Stimulated activated CD8-positive, alpha-beta memory T cell treated with anti-CD3 and anti-CD28 coated beads, Interleukin-12 subunit alpha, Interleukin-12 subunit beta, amount 100 ng/mL, for 24 hours (primary cell): ENCODE results near the gene CEP295NL.
"Not testable (repeated sequence)": the region's sequence is repeated elsewhere in the genome, so short reads cannot be mapped to it uniquely, and the experiment has no call there.

Source experiments
- DNase-seq: peaks from one replicate; pipeline ENCODE4 v3.0.0-alpha.2; 2020; ENCODE audit errors: extremely low read depth

Gene CEP295NL

DNA sequence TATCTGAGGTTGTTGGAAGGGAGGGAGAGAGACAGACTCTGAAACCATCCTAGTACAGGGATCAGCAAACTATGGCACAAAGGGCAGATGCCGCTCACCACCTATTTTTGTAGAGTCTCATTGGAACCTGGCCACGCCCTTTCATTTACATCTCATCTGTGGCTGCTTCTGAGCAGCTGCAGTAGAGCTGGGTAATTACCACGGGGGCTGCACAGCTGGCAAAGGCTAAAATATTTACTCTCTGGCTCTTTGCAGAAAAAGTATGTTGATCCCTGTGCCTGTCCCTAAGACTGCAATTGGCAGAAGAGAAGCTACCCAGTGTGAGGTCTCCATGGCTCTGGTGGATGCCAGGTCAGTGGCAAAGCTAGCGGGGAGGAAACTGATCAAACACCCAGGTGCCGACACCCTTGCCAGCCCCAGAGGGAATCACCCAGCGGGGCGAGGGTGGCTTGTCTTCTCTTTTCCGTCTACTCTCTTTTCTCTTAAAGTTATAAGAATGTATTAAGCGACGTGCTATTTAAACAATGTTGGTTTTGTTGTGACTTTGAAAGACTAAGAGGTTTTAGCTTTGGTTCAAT, 14.0 kb downstream of the CEP295NL start:
- DNase-seq = no peak

DNA sequence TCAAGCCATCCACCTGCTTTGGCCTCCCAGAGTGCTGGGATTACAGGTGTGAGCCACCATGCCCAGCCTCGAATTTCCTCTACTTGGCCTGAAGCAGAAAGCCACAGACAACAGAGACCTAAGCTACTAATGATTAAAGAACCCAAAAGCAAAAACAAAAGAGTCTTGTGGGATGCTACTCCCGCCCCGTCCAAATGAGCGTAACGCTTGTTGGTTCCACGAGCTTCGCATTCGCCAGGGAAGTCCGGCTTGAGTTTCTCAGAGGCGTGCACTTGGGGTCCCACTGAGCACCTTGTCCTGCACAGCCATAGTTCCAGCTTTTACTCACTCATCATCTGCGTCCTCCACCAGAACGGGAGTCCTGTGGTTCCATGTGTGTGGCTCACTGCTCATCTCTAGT, 16.0 kb downstream of the CEP295NL start:
- no peak for DNase-seq

DNA sequence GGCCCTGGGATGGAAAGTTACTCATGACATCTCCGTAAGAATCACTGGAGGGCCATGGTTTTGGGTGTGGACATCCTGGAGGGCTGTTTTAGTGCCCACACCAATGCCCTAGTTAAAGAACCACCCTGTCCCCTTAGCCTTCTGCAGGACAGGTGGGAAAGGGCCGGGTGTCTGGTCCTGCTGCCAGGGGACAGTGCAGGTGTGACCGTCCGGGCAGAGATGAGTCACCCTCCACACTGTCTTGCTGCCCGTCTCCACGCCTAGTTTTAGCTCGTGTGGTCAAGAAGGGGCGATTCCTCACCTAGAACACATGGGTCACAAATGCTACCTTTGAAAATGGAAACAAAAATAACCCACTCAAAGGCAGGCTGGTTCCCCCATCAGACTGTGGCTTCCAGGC, 17.0 kb downstream of the CEP295NL start:
- DNase-seq = no peak

DNA sequence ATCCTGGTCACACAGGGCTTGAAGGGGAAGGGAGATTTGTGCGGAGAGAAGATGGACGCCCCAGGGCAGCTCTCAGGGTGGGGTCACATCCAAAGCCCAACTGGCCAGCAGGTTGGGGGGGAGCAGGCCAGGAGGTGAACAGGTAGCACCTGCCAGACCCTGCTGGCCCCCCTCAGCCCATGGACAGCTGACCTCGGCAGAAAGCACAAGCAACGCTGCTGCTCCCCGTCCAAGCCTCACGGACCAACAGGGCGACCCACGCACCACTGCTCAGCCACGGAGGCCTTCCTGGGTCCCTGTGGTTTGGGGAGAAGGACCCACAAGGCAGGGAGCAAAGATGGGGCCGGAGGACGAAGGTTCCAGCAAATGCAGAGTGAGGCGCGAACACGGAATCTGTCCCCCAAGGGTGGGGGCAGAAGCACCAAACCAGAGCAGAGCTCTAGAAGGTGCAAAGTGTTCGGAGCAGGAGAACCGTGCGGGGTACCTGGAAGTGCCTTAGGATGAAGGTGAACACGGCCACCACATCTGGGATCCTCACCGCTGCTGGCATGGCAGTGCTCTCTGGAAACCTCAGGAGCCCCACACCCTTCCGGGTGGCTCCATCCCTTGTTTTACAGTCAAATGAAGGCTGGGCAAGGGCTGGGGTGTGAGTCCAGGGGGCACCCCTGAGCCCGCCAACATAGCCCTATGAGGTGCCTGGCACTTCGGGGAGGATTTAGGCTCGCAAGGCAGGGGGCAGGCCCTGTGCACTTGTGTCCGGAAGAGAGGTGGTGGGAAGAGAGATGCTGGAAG, 17.9 kb downstream of the CEP295NL start:
- no peak for DNase-seq

DNA sequence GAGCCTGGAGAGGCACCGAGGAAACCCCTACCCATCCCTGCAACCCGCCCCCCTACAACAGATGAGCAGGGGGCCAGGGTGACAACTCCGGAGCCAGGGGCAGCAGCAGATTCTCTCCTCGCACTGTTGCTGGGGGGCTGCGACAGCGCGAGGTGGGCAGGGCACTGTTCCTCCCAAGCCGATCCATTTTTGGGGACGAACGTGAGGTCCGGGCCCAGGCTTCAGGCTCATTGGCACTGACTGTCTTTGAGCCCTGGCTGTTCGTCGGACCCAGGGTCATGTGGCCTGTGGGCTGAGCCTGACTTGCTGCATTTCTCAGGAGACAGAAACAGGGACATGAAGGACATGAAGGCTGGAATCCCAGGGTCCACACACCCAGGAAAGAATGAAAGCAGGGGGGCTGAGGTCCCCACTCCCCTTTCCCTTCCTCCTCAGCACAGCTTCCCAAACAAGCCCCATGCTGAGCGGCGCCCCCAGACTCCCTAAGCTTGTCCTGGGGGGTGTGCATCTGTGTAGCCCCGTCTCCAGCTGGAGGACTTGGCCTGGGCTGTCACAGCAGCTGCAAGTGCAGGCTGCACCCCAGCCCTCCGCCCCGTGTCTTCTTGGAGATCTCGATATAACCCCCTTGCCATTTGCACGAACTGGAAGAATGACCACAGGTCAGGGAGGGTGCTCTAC, 18.7 kb downstream of the CEP295NL start:
- no peak for DNase-seq

DNA sequence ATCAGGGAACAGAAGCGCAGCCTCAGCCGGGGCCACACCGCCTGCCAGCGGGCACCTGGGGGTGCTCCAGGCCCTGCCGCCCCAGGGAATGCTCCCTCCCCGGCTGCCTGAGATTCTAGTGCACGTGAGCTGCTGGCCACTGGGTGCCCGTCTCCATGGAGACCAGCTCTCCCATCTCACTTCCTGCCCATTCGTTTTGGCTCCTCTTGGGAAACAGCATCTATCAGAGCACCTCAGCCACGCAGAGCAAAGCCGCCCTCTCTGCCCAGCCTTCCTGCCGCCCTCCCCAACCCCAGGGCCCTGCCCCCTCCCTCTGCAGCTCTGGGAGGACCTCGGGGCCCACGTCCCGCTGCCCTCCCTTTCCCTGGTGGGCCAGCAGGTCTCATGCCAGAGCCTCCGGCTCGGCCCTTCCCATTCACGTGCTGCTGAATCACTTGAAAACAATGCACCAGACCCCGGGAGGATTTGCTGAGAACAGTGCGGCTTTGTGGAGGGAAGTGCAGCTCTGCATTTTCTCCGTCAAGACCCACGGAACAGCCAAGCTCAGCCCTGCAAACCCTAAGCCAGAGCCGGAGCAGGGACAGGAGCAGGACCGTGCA, 19.4 kb downstream of the CEP295NL start:
- no peak for DNase-seq

DNA sequence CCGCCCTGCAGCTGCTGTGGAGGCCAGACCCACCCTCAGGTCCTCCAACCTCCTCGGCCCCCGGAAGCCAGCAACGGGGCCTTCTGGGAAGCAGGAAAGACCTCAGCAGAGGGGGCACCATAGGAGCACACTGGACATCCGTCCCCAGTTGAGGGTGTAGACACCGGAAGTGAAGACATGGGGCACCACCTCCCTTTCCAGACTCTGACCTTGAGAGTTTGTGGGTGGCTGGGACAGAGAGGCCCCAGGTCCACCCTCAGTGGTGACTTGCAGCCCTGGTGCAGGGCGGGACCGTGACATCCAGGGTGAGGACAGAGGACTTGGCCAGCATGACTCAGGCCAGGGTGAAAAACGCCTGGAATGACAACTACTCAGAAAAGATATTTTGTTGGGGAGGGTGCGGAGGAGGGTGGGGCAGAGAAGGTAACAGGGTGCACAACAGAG, 19.9 kb downstream of the CEP295NL start:
- DNase-seq = no peak

DNA sequence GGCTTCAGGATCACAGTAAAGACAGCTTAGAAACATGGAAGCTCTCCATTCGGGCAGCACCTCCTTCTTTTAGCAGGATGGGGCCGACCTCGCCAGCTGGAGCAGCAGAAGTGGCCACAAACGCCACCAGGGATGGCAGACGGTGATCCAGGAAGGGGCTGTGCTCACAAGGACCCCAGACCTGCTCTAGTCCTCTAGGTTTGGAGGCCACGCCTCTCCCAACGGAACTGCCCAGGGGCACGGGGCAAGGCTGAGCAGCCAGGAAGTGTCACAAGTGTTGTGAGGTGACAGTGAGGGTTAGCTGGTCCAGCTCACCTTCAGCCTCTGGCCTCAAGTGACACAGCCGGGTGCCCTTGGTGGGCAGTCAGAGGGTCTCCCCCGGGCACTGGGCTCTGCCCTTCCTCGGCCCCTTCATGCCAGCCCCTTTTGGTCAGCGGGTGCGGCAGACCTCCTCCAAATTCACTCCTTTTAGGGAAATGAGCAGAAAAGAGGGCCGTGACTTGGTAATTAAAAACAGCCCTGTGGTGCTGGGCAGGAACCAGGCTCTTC, 20.4 kb downstream of the CEP295NL start:
- DNase-seq = no peak

DNA sequence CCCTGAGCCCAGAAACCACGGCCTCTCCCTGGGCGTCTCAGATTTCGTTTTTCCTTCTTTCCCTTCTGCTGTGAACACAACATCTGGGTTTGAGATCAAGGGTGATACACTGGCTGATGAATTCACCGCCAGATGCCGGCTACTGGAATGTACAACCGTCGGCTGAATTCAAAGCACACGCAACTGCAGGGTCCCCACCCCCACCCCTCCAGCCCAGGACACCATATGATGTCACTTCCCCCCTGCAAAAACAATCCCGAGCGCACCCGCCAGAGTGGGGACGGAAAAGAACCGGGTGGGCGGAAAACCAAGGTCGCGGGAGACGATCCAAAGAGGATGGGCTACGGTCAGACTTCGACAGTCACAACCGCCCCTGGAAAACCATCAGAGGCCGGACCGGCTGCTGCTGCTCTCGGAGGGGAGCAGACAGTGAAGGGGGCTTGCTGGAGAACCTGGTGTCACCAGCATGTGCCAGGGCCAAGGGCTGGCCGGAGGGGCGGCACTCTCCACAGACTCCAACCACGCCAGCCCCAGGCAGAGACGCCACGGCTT, 23.3 kb downstream of the CEP295NL start:
- DNase-seq = no peak

DNA sequence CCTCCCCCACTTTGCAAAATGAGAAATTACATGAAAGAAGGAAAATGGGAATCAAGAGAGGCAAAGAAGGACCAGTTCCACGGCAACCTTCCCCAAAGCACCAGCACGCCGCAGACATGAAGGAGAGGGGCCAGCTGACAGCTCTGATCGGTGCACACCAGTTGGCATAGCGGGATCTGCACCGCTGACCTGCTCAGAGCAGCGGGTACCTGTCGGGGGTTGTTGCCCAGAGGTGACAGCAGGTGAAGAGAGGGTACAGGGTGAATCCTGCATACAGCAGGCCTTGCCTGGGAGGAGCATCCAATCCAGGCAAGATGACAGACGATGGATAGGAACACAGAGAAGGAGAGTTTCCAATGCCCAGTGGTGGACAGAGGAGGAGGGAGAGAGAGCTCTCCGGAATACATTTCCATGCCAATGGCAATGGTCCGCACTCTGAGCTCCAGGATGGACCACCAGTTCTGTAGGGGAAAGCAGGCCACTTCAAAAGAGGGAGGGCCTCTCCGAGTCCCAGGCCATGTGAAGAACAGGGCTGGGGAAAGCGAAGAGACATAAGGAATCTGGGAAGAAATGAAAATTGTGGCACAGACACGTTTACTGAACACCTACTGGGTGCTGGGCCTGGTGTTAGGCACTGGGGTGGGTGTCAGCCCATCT, 24.0 kb downstream of the CEP295NL start:
- no peak for DNase-seq

DNA sequence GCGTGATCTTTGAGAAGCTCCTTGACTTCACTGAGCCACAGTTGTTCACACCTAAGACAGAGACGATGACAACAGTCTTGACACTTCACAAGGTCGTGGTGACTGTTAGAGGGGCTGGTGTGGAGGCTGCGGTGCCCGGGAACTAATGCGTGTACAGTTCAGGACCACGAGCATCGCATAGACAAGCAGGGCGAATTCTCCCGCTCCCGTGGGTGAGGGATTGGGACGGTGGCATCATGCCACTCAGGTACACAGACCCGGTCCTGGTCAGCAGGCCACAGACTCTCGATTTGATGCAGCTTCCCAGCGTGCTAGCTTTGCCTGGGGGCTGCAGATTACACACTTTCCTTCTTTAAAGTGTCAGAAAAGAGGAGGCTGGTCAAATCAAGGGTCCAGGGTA, 24.7 kb downstream of the CEP295NL start:
- DNase-seq = no peak

DNA sequence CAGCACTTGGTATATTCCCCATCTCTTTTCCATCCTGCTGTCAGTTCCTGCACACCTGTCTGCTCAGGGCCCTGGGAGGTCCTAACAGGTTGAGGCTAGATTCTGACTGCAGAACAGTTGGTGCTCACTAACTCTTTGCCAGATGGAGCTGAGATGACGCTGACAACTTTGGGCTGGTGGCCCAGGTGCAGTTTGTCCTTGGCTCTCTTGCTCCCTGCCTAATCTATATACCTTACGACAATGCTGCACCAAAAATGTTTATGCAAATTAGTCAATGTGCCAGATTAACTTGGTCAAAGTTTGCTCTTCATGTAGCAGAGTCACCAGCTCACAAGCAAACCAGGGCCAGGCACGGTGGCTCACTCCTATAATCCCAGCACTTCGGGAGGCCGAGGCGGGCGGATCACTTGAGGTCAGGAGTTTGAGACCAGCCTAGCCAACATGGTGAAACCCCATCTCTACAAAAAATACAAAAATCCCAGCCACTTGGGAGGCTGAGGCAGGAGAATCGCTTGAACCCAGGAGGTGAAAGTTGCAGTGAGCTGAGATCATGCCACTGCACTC, 26.0 kb downstream of the CEP295NL start:
- not testable (repeated sequence) for DNase-seq

DNA sequence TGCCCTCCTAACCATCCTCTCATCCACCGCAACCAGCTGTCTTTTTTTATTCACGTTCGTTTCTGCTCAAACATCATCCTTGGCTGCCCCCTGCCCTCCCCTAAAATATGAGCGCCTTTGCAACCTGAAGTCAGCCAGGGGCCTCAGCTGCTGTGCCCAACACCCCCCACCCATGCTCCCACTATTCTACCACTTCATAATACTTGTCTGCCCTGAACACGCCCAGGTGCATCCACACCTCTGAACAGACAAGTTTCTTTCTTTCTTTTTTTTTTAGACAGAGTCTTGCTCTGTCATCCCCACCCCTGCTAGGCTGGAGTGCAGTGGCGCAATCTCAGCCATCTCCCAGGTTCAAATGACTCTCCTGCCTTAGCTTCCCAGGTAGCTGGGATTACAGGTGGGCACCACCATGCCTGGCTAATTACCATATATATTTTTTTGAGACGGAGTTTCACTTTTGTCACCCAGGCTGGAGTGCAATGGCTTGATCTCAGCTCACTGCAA, 26.9 kb downstream of the CEP295NL start:
- DNase-seq = no peak

DNA sequence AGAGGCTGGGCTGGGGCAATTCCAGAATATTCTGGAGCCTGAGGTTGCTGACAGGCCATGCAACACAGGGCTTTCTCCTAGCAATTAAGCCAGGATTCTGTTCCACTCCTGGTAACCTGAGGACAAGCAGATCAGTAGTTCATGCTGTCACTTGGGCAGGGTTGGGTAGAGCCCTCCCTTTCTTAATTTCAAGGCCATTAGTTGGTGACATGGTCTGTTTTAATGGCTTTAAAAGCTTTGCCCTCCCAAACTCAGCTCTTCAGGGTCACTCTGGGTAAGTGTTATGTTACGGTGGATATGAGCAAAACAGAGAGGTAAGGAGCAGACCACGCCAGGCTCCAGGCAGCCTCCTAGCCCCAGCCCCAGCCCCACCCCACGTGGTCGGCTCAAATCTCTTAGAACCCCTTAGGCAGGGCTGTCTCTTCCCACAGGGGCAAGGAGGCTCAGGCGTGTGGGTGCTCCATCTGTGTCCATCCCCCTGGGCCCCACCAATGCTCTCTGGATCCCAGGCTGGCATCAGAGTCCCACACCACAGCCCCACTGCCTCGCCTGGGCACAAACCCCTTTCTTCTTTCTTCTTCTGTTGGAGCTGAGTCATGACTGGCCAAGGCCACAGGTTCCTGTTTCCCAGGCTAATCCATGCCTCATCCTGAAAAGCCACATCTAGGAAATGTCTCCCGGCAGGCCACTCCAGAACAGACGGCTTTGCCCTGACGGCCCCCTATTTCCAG, 27.5 kb downstream of the CEP295NL start:
- no peak for DNase-seq

DNA sequence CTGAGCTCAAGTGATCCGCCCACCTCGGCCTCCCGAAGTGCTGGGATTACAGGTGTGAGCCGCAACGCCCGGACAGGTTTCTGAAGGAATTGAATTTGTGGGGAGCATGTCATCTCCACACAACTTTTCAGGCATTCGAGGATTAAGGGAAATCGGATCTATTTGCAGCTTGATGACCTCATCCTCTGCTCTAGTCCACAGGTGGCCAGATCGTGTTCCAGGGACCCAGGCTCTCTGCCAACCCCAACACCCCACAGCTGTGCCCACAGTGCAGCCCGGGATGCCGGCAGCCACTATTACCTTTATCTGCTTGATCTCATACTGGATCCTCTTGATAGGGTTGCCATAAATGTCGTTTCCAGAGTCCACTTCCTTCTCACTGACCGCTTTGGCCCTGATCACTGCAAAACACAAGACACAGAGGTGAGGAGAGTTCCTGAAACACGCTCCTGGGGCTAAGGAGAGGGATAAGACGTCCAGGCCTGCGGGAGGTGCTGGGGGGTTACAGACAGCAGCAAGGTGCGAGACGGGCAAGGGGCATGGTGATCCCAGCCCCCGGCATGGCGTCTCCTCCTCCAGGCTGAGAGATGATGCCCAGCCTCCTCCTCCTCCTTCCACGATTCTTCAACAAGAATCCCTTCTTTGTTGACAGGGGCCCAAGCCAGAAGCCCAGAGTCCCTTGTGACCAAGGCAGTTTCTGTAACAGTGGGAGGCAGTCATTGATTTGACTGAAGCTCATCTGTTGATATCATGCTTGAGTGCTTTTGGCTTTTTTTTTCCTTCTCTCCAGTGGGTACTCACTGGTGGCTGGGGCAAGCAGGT, 29.3 kb downstream of the CEP295NL start:
- DNase-seq = no peak

DNA sequence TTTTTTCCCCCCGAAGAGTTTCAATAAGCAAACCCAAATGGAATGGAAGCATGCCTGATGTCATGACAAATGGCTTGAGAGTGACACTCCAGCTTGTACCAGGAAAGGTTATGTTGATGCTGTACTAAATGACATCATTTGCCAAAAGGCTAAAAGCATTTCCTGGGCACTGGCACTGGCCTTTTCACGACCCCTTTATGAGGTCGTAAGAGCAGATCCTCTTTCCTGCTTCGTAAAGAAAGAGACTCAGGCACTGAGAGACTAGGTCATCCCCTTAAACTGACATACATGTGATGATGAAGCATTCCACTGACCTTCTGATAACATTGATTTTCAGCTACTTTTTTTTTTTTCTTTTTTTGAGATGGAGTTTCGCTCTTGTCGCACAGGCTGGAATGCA, 30.5 kb downstream of the CEP295NL start:
- no peak for DNase-seq

DNA sequence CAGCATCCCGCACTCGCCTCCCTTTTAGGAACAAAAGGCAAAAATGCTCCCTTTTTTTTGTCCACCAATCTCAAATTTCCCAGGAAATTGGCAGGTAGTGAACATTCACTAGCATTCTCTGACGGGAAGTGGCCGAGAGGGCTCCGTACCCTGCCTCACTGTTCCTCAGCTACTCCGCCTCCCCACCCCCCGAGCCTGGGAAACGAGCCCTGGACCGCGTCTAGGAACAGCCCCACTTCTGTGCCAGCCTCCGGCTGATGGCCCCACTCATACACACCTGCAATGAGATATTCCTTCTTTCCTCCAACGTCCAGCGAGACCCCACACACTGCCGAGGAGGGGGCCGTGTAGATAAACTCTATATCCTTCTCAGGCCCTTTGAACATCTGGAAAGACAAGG, 32.4 kb downstream of the CEP295NL start:
- no peak for DNase-seq

DNA sequence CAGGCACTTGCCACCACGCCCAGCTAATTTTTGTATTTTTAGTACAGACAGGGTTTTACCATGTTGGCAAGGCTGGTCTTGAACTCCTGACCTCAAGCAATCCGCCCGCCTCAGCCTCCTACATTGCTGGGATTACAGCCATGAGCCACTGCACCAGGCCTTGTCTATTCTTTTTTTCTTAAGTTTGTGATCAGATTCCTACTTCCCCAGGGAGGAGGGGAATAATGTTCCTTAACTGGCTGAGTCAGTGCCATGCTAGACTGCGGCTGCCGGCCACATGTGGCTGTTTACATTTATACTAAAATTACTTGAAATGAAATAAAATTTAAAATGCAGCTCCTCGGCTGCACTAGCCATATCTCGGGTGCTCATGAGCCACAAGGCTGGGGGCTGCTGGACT, 34.6 kb downstream of the CEP295NL start:
- DNase-seq = no peak

DNA sequence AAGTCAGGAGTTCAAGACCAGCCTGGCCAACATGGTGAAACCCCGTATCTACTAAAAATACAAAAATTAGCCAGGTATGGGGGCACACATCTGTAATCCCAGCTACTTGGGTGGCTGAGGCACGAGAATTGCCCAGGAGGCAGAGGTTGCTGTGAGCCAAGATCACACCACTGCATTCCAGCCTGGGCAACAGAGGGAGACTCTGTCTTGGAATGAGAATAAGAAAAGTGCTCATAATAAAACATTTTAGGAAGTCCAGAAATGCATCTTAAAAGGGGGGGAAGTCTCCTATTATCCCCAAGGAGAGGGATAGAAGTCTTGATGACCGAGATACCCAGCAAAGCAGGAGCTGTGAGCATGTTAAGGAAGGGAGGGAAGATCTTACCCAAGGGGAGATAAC, 36.0 kb downstream of the CEP295NL start:
- not testable (repeated sequence) for DNase-seq
